Fibroblast of gingiva (primary cell): ENCODE data around the gene CAPN8.

Experiments
- DNase-seq: peaks from one replicate; pipeline ENCODE4 v3.0.0-alpha.2; 2011; ENCODE audit warnings: low read depth

The CAPN8 gene

DNA sequence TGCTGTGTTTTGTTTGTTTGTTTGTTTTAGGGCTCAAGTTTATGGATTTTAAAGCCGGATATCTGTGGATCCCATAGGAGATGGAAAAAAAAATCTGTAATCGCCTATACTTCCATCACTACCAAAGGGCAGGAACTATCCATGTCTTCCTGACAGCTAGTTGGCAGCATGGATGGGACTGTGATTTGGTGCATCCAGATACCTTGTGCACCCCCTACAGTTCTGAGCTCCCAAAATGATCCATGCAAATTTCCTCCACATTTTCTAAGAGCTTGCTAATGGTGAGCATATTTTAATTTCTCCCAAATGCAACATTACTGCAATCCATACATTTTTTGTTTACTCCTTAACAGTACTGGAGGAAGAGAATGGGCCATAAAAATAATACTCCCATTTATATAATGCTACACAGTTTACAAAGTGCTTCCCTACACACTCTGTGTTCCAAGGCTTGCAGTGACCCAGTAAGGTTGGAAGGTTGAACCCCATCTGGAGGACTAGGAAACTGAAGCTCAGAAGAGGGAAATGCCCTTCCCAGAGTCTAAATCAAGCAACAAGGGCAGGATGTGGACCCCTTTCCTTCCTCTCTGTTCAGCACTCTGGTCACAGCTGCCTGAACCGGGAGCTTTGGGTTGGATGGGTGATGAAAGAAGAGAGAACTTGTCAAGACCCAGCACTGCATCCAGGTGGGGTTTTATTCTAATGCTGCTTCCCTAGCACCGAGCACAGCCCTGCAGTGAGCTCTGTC is 48.0 kb downstream of the CAPN8 start:
- no peak for DNase-seq

DNA sequence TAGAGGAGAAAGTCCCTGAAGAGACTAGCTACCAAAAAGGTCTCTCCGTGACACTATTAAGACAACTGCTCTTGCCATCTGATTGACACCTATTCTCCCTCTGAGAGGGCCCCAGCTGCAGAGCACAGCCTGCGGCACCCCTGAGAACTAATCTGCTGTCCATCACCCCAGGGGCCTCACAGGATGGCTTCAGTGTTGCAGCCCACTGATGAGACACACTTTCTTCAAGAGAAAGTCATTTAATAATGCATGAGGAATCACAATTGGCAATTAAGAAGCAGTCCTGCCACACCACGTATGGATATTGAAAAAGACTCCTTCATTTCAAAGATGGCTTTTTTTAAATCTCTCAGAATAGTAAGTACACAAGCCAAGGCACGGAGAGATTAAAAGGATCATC is 48.9 kb downstream of the CAPN8 start:
- DNase-seq, result no peak

GRCh38 chr1:223611936-223612335 is 53.6 kb downstream of the CAPN8 start:
- DNase-seq, result no peak

DNA sequence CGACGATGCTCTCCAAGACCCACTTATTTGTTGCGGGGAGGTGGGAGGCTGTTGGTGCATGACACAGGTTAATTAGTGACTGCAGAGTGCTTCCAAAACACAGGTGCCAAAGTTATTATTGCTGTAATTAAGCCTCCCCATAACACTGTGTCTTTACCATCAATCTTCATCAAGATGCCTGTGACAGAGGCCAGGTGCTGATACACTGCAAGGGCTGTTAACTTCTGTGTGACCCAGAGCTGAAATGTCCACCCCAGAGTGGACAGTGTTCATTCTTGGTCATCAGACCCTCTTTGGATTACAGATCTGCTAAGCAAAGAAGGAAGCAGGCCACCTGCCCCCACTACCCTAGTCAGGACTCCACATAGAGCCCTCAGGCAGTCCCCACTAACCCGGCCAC is 55.5 kb downstream of the CAPN8 start:
- no peak for DNase-seq

GRCh38 chr1:223609066-223609465 is 56.4 kb downstream of the CAPN8 start:
- no peak for DNase-seq

DNA sequence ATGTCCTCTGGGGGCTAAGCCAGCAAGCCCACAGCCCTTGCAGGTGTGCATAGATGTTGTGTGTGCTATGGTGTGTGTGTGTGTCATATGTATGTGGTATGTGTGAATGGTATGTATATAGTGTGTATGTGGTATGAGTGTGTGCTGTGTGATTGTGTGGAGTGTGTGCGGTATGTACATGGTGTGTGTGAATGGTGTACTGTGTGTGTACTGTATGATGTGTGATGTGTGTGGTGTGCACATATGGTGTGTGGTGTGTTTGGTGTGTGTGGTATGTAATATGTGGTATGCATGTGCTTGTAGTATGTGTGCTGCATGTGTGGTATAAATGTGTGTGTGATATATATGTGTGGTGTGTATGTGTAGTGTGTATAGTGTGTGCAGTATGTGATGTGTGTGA is 107.0 kb downstream of the CAPN8 start:
- DNase-seq, result no peak

GRCh38 chr1:223557130-223557475 is 108.4 kb downstream of the CAPN8 start:
- no peak for DNase-seq

DNA sequence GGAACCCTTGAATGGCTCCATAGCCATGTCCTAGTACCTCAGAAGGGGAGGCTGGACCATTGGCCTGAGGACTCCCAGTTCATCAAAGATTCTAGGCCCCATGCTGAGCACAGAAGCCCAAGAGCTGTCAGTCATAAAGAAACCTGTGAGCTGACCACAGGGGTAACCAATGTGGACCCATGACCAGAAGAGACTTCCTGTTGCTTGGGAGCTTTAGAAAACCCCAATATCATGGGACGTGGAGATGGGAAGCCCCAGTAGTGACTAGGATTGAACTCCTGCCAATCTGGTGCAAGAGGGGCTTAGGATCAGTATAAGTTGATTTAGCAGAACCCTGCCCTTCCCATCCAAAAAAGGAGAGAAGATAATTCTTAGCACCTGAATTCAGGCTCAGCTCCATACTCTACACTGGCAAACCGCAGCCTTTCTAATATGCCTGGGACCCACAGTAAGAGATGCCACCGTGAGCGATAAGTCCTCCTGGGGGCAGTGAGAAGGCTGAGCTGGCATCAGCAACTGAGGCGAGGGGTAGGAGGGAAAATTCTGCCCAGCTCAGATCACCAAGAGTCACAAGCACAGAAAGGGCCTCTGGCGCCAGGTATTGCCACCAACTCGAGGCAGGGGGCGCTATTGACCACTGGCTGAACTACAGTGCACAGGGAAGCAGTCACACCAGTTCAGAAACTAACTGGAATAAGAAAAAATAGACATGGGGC is 108.9 kb downstream of the CAPN8 start:
- DNase-seq, result no peak

GRCh38 chr1:223553957-223554356 is 111.5 kb downstream of the CAPN8 start:
- DNase-seq, result no peak

GRCh38 chr1:223551610-223552009 is 113.9 kb downstream of the CAPN8 start:
- DNase-seq, result no peak

DNA sequence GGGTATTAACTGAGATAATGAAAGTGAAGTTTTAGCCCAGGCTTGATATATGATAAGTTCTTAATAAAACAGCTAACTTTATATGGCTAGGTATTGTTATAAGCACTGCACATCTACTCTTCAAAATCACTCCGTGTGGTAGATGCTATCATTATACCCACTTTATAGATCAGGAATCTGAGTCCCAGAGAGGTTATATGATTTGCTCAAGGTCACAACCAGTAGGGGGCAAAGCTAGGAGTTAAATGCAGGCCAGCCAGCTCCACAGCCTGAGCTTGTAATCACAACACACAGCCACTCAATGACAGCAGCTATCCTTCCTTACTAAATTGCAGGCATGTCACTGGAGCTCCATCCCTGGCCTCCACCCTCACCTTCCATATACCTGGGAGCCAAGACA is 115.8 kb downstream of the CAPN8 start:
- DNase-seq, result no peak

DNA sequence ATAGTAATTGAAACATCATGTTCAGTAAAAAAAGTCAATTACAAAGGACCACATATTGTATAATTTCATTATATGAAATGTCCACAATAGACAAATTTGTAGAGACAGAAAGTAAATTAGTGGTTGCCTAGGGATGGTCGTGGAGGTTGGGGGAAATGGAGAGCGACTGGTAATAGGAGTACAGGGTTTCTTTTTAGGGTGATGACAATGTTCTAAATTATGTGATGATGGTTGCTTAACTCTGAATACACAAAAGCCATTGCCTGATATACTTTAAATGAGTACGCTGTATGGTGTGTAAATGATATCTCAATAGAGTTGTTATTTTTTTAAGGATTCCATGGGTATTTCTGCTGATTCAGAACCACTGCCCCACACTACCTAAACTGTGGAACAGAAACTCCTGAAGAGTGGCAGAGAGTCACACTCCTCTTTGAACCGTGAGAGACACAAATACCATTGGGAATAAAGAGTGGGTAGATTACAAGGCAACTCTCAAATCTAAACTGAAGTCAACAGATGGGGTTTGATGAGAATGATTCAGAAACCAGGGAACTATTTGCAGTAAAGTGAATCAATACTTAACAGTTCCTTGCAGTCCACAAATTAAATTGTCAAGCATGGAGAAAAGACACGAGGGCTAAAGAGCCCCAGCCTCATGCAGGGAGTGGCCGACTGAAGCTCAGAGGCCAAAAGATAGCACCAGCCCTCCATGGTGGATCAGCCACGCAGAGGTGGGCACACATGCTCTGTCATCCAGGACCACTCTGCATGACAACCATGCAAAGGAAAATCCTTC is 118.0 kb downstream of the CAPN8 start:
- DNase-seq, result no peak

DNA sequence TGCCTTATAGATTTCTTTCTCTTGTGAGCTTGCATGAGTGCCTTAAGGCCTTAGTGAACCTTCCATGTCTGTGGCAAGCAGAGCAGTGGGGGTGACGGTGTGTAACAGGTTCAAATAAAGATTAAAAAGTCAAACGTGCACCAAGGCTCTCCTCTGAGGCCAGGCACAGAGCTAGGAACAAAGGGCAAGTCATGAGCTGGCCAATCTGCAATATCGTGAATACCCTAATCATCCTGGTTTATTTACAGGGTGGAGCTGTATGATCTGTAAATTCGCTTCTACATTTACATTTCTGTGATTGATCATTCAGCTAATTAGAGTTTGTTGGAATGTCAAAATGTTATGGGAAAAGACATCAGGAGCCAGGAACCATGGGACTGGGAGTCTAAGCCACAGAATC is 120.2 kb downstream of the CAPN8 start:
- no peak for DNase-seq

- no peak for DNase-seq
Observed at GRCh38 chr1:223543560-223543959, 121.9 kb downstream of the CAPN8 start.

- no peak for DNase-seq
Observed at GRCh38 chr1:223542831-223543230, 122.7 kb downstream of the CAPN8 start.

DNA sequence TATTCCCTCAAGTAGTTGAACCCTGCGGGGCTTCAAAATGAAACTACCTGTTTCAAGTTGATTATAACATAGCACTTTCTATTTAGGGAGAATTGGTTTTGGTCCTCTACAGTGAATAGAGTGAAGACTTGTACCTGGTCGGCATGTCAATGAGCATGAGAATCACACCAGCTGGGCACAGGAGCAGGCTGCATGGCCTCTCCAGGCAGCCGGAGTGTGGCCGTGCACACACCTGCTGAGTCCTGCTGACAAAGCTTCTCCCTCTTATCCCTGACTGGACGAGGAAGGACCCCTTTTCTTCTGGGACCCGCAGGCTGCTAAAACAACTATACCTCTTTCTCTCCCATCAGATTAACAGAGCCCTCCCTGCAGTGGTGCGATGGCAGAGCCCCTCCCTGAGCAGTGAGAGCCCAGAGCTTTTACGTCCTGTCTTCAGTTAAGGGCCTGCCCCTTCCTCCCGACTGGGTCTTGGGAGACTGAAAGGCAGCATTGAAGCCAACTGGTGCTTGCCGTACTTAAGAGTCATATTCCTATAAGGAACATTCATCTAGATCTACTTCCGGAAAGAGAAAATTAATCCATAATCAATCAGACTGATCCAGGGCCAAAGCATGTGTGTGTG is 124.9 kb downstream of the CAPN8 start:
- DNase-seq, result no peak

- no peak for DNase-seq
Observed at GRCh38 chr1:223539750-223540149, 125.8 kb downstream of the CAPN8 start.

- no peak for DNase-seq
Observed at GRCh38 chr1:223538981-223539380, 126.5 kb downstream of the CAPN8 start.

- no peak for DNase-seq
Observed at GRCh38 chr1:223535319-223535718, 130.2 kb downstream of the CAPN8 start.

- DNase-seq, result no peak
Observed at GRCh38 chr1:223534677-223535076, 130.8 kb downstream of the CAPN8 start.

- no peak for DNase-seq
Observed at GRCh38 chr1:223533708-223534107, 131.8 kb downstream of the CAPN8 start.

DNA sequence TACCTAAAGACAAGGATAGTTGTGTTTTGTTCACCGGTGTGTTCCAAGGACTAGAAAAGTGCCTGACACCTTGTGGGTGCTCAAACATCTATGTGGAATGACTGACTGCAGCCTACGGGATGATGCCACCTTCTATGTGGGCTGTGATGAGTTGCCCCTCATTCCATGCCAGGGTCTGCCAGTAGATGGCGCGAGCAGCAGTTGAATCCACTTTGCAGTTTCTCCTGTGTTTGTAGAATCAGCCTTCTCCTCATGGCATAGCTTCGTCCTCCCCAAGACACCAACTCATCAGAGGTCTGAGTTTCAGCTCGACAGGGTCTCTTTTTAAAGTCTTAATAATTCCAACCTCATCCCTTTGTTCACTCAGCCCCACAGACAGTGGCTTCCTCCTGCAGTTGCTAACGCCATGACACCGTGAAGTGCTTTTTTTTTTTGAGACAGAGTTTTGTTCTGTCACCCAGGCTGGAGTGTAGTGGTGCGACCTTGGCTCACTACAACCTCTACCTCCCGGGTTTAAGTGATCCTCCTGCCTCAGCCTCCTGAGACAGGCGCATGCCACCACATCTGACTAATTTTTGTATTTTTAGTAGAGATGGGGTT is 133.7 kb downstream of the CAPN8 start:
- DNase-seq, result peak; percentile 6
